HG03378 (cell line): ENCODE results near the gene ADAM10.
"Not testable (repeated sequence)": the region's sequence is repeated elsewhere in the genome, so short reads cannot be mapped to it uniquely, and the experiment has no call there.

Experiments used
- ATAC-seq: cut with Tn5 transposase; IDR thresholded peaks from one replicate; pipeline ENCODE4 v1.9.1; 2021; ENCODE audit warnings: mild to moderate bottlenecking, moderate library complexity; ENCODE audit not compliant: unreplicated experiment

ADAM10 gene, protein sequence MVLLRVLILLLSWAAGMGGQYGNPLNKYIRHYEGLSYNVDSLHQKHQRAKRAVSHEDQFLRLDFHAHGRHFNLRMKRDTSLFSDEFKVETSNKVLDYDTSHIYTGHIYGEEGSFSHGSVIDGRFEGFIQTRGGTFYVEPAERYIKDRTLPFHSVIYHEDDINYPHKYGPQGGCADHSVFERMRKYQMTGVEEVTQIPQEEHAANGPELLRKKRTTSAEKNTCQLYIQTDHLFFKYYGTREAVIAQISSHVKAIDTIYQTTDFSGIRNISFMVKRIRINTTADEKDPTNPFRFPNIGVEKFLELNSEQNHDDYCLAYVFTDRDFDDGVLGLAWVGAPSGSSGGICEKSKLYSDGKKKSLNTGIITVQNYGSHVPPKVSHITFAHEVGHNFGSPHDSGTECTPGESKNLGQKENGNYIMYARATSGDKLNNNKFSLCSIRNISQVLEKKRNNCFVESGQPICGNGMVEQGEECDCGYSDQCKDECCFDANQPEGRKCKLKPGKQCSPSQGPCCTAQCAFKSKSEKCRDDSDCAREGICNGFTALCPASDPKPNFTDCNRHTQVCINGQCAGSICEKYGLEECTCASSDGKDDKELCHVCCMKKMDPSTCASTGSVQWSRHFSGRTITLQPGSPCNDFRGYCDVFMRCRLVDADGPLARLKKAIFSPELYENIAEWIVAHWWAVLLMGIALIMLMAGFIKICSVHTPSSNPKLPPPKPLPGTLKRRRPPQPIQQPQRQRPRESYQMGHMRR

DNA sequence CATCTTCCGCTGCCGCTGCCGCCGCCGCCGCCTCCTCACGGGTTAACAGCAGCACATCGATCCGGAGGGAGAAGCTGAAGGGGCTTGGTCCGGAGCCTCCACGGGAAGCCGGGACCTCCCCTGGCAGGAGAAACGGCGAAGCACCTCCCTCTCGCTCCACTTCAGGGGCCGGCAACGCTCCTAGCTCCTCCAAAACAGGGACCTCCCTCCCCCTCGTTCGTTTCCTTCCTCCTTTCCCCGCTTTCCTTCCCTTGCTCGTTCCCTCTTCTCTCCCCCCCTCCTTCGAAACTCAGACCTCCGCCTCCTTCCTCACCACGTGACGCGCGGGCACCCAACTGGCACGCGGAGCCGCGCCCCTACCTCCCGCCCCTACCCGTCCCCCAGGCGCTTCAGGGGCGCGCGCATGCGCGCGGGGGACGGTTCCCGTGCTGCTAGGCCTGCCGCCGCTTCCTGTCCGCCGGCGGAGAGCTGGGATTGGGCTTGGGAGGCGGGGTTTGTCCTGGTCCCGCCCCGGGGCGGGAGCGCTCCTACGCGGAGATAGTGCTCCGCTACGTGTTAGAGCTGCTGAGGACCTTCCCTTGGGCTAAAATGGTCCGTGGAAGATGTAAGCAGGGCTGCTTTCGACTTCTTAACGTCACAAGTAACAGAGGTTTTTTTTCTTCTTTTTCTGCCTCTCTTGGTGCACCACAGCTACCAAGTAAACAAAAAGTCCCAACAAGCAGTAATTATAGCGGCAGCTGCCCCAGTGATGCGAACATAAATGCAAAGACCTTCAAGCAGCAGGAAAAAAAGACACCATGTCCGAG lies at the start of gene ADAM10:
TSS of gene ADAM10 (minus strand) at position 176 of the 806 bp plus-strand sequence. CDS start at position 3, 173 bp downstream.
- ATAC-seq, result peak; percentile 70

GRCh38 chr15:58797505-58797904 lies 48.0 kb upstream of the ADAM10 start:
- ATAC-seq, result no peak

- no peak for ATAC-seq
These were observed 46.3 kb upstream of the ADAM10 start for GRCh38 chr15:58795825-58796224.

DNA sequence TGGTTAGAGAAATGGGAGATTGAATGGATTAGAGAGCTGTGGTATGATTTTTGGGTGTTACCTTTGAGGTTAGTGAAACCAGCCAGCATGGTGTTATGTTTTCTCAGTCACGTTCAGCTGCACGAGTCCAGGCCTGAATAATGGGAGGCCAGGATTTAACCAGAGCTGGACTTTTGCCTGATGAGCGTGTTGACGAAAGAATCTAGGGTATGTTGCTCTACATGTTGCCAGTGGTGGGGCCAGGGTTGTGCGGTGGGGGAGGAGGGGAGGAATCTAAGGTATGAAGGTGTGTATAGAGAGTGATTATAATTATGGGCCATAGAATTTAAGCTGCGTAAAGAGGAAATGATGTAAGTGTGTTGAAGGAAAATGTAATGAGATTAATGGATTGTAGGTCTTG lies 44.4 kb upstream of the ADAM10 start:
- no peak for ATAC-seq

GRCh38 chr15:58788056-58788710 lies 38.7 kb upstream of the ADAM10 start:
- ATAC-seq, result no peak

DNA sequence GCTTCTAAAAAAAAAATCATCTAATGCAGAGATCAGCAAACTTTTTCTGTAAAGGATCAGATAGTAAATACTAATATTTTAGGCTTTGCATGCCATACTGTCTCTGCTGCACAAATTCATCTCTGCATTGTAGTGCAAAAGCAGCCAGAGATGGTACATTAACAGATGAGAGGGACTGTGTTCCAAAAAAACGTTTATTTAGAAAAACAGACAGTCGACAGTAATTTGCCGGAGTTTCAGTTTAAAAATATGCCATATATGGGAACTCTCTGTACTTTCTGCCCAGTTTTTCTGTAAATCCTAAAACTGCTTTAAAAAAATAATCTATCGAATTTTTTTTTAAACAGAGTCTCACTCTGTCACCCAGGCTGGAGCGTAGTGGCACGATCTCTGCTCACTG lies 35.8 kb upstream of the ADAM10 start:
- no peak for ATAC-seq

DNA sequence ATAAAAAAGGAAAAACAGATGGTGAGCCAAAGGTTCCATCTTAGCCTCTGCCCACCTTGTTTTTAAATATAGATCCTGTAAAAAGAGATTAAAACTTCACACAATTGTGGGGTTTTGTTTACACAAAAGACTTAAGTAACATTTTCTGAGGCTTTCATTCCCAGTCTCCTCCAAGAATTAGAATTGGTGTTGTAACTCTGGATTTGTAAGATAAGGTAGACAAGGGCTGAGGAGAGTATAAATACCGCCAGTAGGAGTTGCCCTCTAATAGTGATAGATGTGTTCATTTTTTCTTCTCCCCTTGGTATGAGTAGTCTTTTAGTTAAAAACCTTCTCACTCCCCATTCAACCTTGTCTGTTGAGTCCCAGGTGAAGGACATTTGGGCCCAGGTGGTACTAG lies 30.0 kb upstream of the ADAM10 start:
- ATAC-seq, result no peak

DNA sequence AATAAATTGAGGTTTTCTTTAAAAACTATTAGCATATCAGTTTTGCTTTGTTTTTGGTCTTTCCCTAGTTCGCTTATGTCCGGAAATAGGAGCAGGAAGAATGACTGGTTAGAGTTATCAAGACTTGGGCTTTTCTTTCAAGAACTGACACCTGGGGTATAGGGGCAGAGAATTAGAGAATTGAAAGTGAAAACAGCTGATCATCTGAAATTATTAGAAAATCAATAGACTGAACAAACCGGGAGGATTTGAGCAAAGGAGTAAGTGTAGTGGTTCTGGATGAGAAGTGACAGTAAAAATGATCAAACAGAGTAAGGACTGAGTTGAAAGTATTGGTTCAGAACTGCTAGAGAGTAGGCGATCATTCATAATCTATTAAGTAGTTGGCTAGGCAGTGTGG lies 27.6 kb upstream of the ADAM10 start:
- peak; percentile 54 for ATAC-seq

GRCh38 chr15:58775402-58775801 lies 25.9 kb upstream of the ADAM10 start:
- no peak for ATAC-seq

DNA sequence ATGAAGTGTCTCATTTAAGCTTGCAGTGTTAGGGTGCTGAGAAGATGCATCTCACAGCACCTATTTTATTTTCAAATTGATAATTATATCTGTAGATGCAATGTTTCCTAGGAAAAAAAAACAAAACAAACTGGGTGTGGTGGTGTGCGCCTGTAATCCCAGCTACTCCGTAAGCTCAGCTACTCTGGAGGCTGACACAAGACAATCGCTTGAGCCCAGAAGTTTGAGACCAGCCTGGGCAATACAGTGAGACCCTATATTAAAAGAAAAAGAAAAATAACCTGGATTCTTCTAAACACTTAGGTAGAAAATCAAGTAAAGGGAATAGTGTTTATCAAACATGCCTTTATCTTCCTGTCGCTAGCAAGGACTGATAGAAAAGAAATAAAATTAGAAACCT lies 23.5 kb upstream of the ADAM10 start:
- no peak for ATAC-seq

DNA sequence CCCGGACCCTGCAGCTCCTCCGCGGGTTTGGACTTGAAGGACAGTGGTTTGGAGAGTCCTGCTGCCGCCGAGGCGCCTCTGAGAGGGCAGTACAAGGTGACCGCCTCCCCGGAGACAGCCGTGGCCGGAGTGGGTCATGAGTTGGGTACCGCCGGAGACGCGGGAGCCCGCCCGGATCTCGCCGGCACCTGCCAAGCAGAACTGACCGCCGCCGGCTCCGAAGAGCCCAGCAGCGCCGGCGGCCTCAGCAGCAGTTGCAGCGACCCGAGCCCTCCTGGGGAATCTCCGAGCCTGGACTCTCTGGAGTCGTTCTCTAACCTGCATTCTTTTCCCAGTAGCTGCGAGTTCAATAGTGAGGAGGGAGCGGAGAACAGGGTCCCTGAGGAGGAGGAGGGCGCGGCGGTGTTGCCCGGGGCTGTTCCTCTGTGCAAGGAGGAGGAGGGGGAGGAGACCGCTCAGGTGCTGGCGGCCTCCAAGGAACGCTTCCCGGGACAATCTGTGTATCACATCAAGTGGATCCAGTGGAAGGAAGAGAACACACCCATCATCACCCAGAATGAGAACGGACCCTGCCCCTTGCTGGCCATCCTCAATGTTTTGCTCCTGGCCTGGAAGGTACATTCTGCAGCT lies 22.2 kb upstream of the ADAM10 start:
- no peak for ATAC-seq

DNA sequence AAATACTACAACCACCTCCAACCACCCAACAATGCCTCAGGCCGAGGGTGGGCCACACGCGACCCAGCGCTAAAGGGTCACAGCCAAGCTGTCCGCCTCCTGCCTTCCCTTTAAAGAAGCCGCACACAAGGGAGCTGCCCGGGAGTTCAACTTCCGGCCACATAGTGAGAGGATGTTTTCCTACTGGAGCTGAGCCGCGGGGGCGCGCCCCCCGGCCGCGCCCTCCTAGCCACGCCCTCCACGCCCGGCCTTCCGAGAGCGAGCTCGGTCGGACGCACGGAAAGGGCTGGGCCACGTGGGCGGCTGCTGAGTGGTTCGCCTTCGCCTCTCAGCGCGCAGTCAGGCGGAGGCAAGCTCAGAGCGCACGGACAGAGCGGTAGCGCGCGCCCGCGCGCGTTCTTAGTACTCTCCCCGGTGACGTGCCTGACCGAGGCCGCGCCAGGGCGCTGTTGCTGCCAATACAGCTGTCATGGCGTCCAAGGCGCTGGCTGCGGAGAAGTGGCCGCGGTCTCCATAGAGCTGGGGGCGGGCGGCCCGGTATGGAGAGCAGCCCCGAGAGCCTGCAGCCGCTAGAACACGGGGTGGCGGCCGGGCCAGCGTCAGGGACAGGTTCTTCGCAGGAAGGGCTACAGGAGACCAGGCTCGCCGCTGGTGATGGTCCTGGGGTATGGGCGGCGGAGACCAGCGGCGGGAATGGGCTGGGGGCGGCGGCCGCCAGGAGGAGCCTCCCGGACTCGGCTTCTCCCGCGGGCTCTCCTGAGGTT lies 21.5 kb upstream of the ADAM10 start, which contains the start of gene MINDY2:
TSS of gene MINDY2 (plus strand) at position 446 of the 764 bp plus-strand sequence. CDS start at position 540, 94 bp downstream.
- peak; percentile 79 for ATAC-seq

- peak; percentile 17 for ATAC-seq
These were observed 21.0 kb upstream of the ADAM10 start for GRCh38 chr15:58770519-58770856.

GRCh38 chr15:58768601-58769004 lies 19.1 kb upstream of the ADAM10 start:
- not testable (repeated sequence) for ATAC-seq

DNA sequence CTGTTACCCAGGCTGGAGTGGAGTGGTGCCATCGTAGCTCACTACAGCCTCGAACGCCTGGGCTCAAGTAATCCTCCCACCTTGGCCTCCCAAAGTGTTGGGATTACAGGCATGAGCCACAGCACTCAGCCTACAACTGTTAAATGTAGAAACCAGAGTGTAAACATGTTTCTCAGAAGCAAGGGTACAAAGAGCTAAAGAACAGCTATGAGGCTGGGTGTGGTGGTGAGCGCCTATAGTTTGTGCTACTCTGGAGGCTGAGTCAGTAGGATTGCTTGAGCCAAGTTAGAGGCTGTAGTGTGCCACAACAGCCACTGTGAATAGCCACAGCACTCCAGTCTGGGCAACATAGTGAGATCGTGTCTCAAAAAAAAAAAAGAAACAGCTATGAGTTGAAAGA lies 16.8 kb upstream of the ADAM10 start:
- no peak for ATAC-seq

GRCh38 chr15:58764468-58764867 lies 15.0 kb upstream of the ADAM10 start:
- ATAC-seq, result no peak

- ATAC-seq, result no peak
These were observed 13.2 kb upstream of the ADAM10 start for GRCh38 chr15:58762731-58763130.

DNA sequence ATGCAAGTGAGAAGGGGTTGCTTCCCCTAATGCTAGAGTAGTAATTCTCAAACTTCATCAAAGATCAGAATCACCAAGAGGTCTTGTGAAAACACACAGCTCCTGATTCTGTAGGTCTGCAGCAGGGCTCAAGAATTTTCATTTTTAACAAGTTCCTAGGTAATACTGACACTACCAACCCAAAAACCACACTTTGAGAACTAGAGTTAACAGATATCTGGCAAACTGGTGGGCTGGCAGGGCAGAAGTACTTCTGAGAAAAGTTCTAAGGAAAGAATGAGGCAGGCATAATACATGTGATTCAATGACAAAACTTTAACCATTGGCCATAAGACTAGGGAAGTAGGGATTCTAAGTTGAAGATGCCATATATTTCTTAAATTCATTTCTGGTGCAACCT lies 12.8 kb upstream of the ADAM10 start:
- ATAC-seq, result no peak

DNA sequence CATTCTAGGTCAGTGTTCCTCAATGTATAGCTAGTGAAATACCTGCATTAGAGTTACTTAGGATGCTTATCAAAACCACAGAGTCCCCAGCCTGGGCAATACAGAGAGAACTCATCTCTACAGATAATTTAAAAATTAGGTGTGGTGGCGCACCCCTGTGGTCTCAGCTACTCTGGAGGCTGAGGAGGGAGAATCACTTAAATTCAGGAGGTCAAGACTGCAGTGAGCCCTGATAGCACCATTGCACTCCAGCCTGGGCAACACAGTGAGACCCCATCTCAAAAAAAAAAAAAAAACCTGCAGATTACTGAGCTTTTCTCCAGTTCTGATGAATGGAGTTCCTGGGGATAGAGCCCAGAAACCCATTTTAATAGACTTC lies 11.5 kb upstream of the ADAM10 start:
- no peak for ATAC-seq
